Measurements from ENCODE around the gene C1QL4.

Gene C1QL4

GRCh38 chr12:49370539-49370938 lies 33.6 kb upstream of the C1QL4 start:
- peaks cover 26% of the 10 kb centered on the region for H4K20me1 ChIP-seq (ENCODE audit: insufficient read depth, low read length)
- no peaks in the 10 kb centered on the region for H3K36me3 ChIP-seq (replicated peaks; ENCODE audit: low read depth, low read length)
- peaks cover 28% of the 10 kb centered on the region for H3K4me1 ChIP-seq (ENCODE audit: low read length)
- H3K27ac ChIP-seq (ENCODE audit: low read length) = no peak overlapping the region
- H3K9me3 ChIP-seq (ENCODE audit: insufficient read depth, low read length) = no peaks in the 10 kb centered on the region
- H3K9ac ChIP-seq (ENCODE audit: low read length) = no peak overlapping the region
- TF ChIP-seq EZH2phosphoT487 (IDR thresholded peaks at IDR 0.05; ENCODE audit: low read depth) (no peak), CTCF (IDR thresholded peaks at IDR 0.05; ENCODE audit: low read depth, low read length) (no peak)
- no peak overlapping the region for H3K4me3 ChIP-seq (ENCODE audit: low read length)
- no peaks in the 10 kb centered on the region for H3K27me3 ChIP-seq (ENCODE audit: low read depth, low read length)
- H2AFZ ChIP-seq (ENCODE audit: low read depth, low read length) = no peak overlapping the region
- H3K79me2 ChIP-seq (ENCODE audit: low read length) = peaks cover 69% of the 10 kb centered on the region
- H3K4me2 ChIP-seq (ENCODE audit: low read length) = no peak overlapping the region

GRCh38 chr12:49369411-49370145 lies 32.6 kb upstream of the C1QL4 start:
- peaks cover 67% of the 10 kb centered on the region for H3K79me2 ChIP-seq (ENCODE audit: low read length)
- peaks cover 22% of the 10 kb centered on the region; the same call in 1 of the 2 replicates for H4K20me1 ChIP-seq (ENCODE audit: insufficient read depth, low read length)
- H2AFZ ChIP-seq (ENCODE audit: low read depth, low read length) = no peak overlapping the region
- H3K27me3 ChIP-seq (ENCODE audit: low read depth, low read length) = no peaks in the 10 kb centered on the region
- no peaks in the 10 kb centered on the region for H3K36me3 ChIP-seq (replicated peaks; ENCODE audit: low read depth, low read length)
- peaks cover 28% of the 10 kb centered on the region for H3K4me1 ChIP-seq (ENCODE audit: low read length)
- H3K9me3 ChIP-seq (ENCODE audit: insufficient read depth, low read length) = no peaks in the 10 kb centered on the region
- H3K27ac ChIP-seq (ENCODE audit: low read length) = peak overlapping the region; percentile 17
- H3K4me2 ChIP-seq (ENCODE audit: low read length) = peak overlapping the region; percentile 91
- TF ChIP-seq EZH2phosphoT487 (IDR thresholded peaks at IDR 0.05; ENCODE audit: low read depth) (no peak), CTCF (IDR thresholded peaks at IDR 0.05; ENCODE audit: low read depth, low read length) (no peak; the same call in 1 of the 2 replicates)
- no peak overlapping the region for H3K9ac ChIP-seq (ENCODE audit: low read length)
- peak overlapping the region; percentile 87 for H3K4me3 ChIP-seq (ENCODE audit: low read length)

GRCh38 chr12:49368240-49368600 lies 31.2 kb upstream of the C1QL4 start:
- no peak overlapping the region for H2AFZ ChIP-seq (ENCODE audit: low read depth, low read length)
- H3K79me2 ChIP-seq (ENCODE audit: low read length) = peaks cover 57% of the 10 kb centered on the region
- peak overlapping the region; percentile 91 for H3K4me2 ChIP-seq (ENCODE audit: low read length)
- peak overlapping the region; percentile 96 for H3K9ac ChIP-seq (ENCODE audit: low read length)
- H3K4me3 ChIP-seq (ENCODE audit: low read length) = peak overlapping the region; percentile 87
- H3K4me1 ChIP-seq (ENCODE audit: low read length) = peaks cover 28% of the 10 kb centered on the region
- peaks cover 22% of the 10 kb centered on the region; the same call in 1 of the 2 replicates for H4K20me1 ChIP-seq (ENCODE audit: insufficient read depth, low read length)
- TF ChIP-seq EZH2phosphoT487 (IDR thresholded peaks at IDR 0.05; ENCODE audit: low read depth) (no peak), CTCF (IDR thresholded peaks at IDR 0.05; ENCODE audit: low read depth, low read length) (no peak)
- no peaks in the 10 kb centered on the region for H3K36me3 ChIP-seq (replicated peaks; ENCODE audit: low read depth, low read length)
- no peaks in the 10 kb centered on the region for H3K9me3 ChIP-seq (ENCODE audit: insufficient read depth, low read length)
- H3K27ac ChIP-seq (ENCODE audit: low read length) = peak overlapping the region; percentile 8; the same call in 1 of the 2 replicates
- H3K27me3 ChIP-seq (ENCODE audit: low read depth, low read length) = no peaks in the 10 kb centered on the region

GRCh38 chr12:49367381-49368239 lies 30.6 kb upstream of the C1QL4 start, which contains the start of gene SPATS2:
TSS of gene SPATS2 (plus strand) at chr12:49367462. CDS start at chr12:49461013, 93,551 bp downstream.
- H3K27me3 ChIP-seq (ENCODE audit: low read depth, low read length) = no peaks in the 10 kb centered on the region
- H3K4me1 ChIP-seq (ENCODE audit: low read length) = peaks cover 28% of the 10 kb centered on the region
- TF ChIP-seq EZH2phosphoT487 (IDR thresholded peaks at IDR 0.05; ENCODE audit: low read depth) (no peak), CTCF (IDR thresholded peaks at IDR 0.05; ENCODE audit: low read depth, low read length) (no peak)
- peak within 1 kb of the TSS; percentile 91 for H3K4me2 ChIP-seq (ENCODE audit: low read length)
- no peaks in the 10 kb centered on the region for H3K36me3 ChIP-seq (replicated peaks; ENCODE audit: low read depth, low read length)
- peak within 1 kb of the TSS; percentile 87 for H3K4me3 ChIP-seq (ENCODE audit: low read length)
- no peaks in the 10 kb centered on the region for H3K9me3 ChIP-seq (ENCODE audit: insufficient read depth, low read length)
- H4K20me1 ChIP-seq (ENCODE audit: insufficient read depth, low read length) = peaks cover 22% of the 10 kb centered on the region; the same call in 1 of the 2 replicates
- H3K27ac ChIP-seq (ENCODE audit: low read length) = peak within 1 kb of the TSS; percentile 83
- H3K79me2 ChIP-seq (ENCODE audit: low read length) = peaks cover 53% of the 10 kb centered on the region
- H2AFZ ChIP-seq (ENCODE audit: low read depth, low read length) = peak within 1 kb of the TSS; percentile 83
- peak within 1 kb of the TSS; percentile 96 for H3K9ac ChIP-seq (ENCODE audit: low read length)

Measured in OCI-LY3 (cell line).